H9 (cell line): Measurements from ENCODE around the gene PIP4K2A. TPM values are rescaled to one million over a fixed set of nuclear protein-coding genes. Genes with fewer than 3 reads are reported as not detected.

Experiments
- DNase-seq: peaks from one replicate; pipeline ENCODE4 v3.0.0-alpha.2; 2017
- H2AFZ ChIP-seq: one replicate; pipeline ENCODE4 v1.6.1; 2013; ENCODE audit warnings: mild to moderate bottlenecking, low read length, control low read depth, moderate library complexity
- H2AK5ac ChIP-seq: 2 replicates; pipeline ENCODE4 v1.6.1; 2013; ENCODE audit warnings: low read length, control low read depth, mixed read lengths; ENCODE audit not compliant: insufficient read length
- H2BK120ac ChIP-seq: one replicate; pipeline ENCODE4 v1.6.1; 2013; ENCODE audit warnings: low read depth, mild to moderate bottlenecking, low read length, control low read depth, inconsistent platforms; ENCODE audit not compliant: poor library complexity, severe bottlenecking
- H2BK12ac ChIP-seq: 2 replicates; pipeline ENCODE4 v1.6.1; 2013; ENCODE audit warnings: low read length, control low read depth, mixed read lengths, low read depth; ENCODE audit not compliant: insufficient read length
- H2BK15ac ChIP-seq: 2 replicates; pipeline ENCODE4 v1.6.1; 2013; ENCODE audit warnings: low read depth, low read length, control low read depth
- H2BK20ac ChIP-seq: one replicate; pipeline ENCODE4 v1.6.1; 2013; ENCODE audit warnings: low read depth, mild to moderate bottlenecking, low read length, control low read depth, inconsistent platforms; ENCODE audit not compliant: poor library complexity, severe bottlenecking
- H2BK5ac ChIP-seq: 2 replicates; pipeline ENCODE4 v1.6.1; 2013; ENCODE audit warnings: low read length, control low read depth, mixed read lengths; ENCODE audit not compliant: insufficient read length
- H3K14ac ChIP-seq: 2 replicates; pipeline ENCODE4 v1.6.1; 2013; ENCODE audit warnings: low read length, control low read depth; ENCODE audit not compliant: insufficient read depth
- H3K18ac ChIP-seq: 2 replicates; pipeline ENCODE4 v1.6.1; 2013; ENCODE audit warnings: low read depth, mild to moderate bottlenecking, mixed read lengths, low read length, control low read depth; ENCODE audit not compliant: insufficient read length
- H3K23ac ChIP-seq: 2 replicates; pipeline ENCODE4 v1.6.1; 2013; ENCODE audit warnings: low read length, control low read depth, mixed read lengths, low read depth; ENCODE audit not compliant: insufficient read length
- H3K23me2 ChIP-seq: 2 replicates; pipeline ENCODE4 v1.6.1; 2013; ENCODE audit warnings: low read depth, mild to moderate bottlenecking, mixed read lengths, low read length, control low read depth; ENCODE audit not compliant: insufficient read length, poor library complexity, severe bottlenecking
- H3K27ac ChIP-seq: 2 replicates; pipeline ENCODE4 v1.5.1; 2013; ENCODE audit warnings: low read length, control low read depth, mixed read lengths, low read depth; ENCODE audit not compliant: insufficient read length
- H3K27me3 ChIP-seq: 2 replicates; pipeline ENCODE4 v1.6.1; 2013; ENCODE audit warnings: low read length, control low read depth, inconsistent platforms; ENCODE audit not compliant: insufficient read depth
- H3K4ac ChIP-seq: 2 replicates; pipeline ENCODE4 v1.6.1; 2013; ENCODE audit warnings: low read depth, mild to moderate bottlenecking, control low read depth, inconsistent platforms, low read length, moderate library complexity
- H3K4me1 ChIP-seq: 2 replicates; pipeline ENCODE4 v1.6.1; 2013; ENCODE audit warnings: low read length, control low read depth, inconsistent platforms; ENCODE audit not compliant: insufficient read depth
- H3K4me2 ChIP-seq: 2 replicates; pipeline ENCODE4 v1.6.1; 2013; ENCODE audit warnings: low read length, control low read depth, mixed read lengths; ENCODE audit not compliant: insufficient read length, insufficient read depth
- H3K56ac ChIP-seq: 2 replicates; pipeline ENCODE4 v1.6.1; 2013; ENCODE audit warnings: low read depth, mild to moderate bottlenecking, mixed read lengths, low read length, control low read depth; ENCODE audit not compliant: insufficient read length
- H3K79me1 ChIP-seq: 2 replicates; pipeline ENCODE4 v1.6.1; 2013; ENCODE audit warnings: low read depth, mild to moderate bottlenecking, moderate library complexity, low read length, control low read depth, inconsistent platforms; ENCODE audit not compliant: insufficient read depth, poor library complexity, severe bottlenecking
- H3K79me2 ChIP-seq: 2 replicates; pipeline ENCODE4 v1.6.1; 2013; ENCODE audit warnings: low read length, control low read depth, inconsistent platforms; ENCODE audit not compliant: insufficient read depth
- H3K9ac ChIP-seq: 2 replicates; pipeline ENCODE4 v1.6.1; 2013; ENCODE audit warnings: low read length, control low read depth, mixed read lengths; ENCODE audit not compliant: insufficient read length; ENCODE audit errors: extremely low read depth
- H3K9me3 ChIP-seq: one replicate; pipeline ENCODE4 v1.6.1; 2013; ENCODE audit warnings: low read depth, low read length, inconsistent platforms; ENCODE audit not compliant: control insufficient read depth
- H3T11ph ChIP-seq: one replicate; pipeline ENCODE4 v1.6.1; 2013; ENCODE audit warnings: mild to moderate bottlenecking, low read length, control low read depth, inconsistent platforms
- H4K20me1 ChIP-seq: one replicate; pipeline ENCODE4 v1.6.1; 2013; ENCODE audit not compliant: control insufficient read depth, insufficient read length, insufficient read depth
- H4K5ac ChIP-seq: 2 replicates; pipeline ENCODE4 v1.6.1; 2013; ENCODE audit warnings: low read depth, mild to moderate bottlenecking, mixed read lengths, low read length, control low read depth; ENCODE audit not compliant: insufficient read length
- H4K8ac ChIP-seq: replicated peaks from 2 replicates; pipeline ENCODE4 v1.6.1; 2013; ENCODE audit warnings: low read length, control low read depth, mixed read lengths, low read depth; ENCODE audit not compliant: insufficient read length
- H4K91ac ChIP-seq: 2 replicates; pipeline ENCODE4 v1.6.1; 2013; ENCODE audit warnings: low read depth, mild to moderate bottlenecking, moderate library complexity, mixed read lengths, low read length, control low read depth; ENCODE audit not compliant: insufficient read length
- H3K27ac Mint-ChIP-seq, 3 experiments: 2 replicates in 2 of 3; 3 replicates in 1 of 3; pipeline ENCODE4 v1.8.0; 2020 to 2021; ENCODE audit warnings: mixed read lengths in 3 of 3, mild to moderate bottlenecking in 1 of 3, moderate library complexity in 1 of 3
- H3K27me3 Mint-ChIP-seq: 2 replicates; pipeline ENCODE4 v1.8.0; 2021; ENCODE audit warnings: low read depth, mild to moderate bottlenecking, moderate library complexity, mixed read lengths
- H3K36me3 Mint-ChIP-seq, 3 experiments: 2 replicates in 2 of 3; 3 replicates in 1 of 3; pipeline ENCODE4 v1.8.0; 2020 to 2021; ENCODE audit warnings: low read depth in 3 of 3, mixed read lengths in 3 of 3; ENCODE audit not compliant: insufficient read depth in 1 of 3
- H3K4me1 Mint-ChIP-seq, 2 experiments: 2 replicates each; pipeline ENCODE4 v1.8.0; 2020; ENCODE audit warnings: mixed read lengths in 2 of 2
- H3K4me3 Mint-ChIP-seq, 2 experiments: 2 replicates in 1 of 2; 3 replicates in 1 of 2; pipeline ENCODE4 v1.8.0; 2020 to 2021; ENCODE audit warnings: mild to moderate bottlenecking in 2 of 2, mixed read lengths in 2 of 2, moderate library complexity in 1 of 2
- H3K9me3 Mint-ChIP-seq, 2 experiments: 2 replicates in 1 of 2; 3 replicates in 1 of 2; pipeline ENCODE4 v1.8.0; 2020; ENCODE audit warnings: mild to moderate bottlenecking in 2 of 2, mixed read lengths in 2 of 2, moderate library complexity in 1 of 2
- WGBS: extraction: QIAGEN DNeasy Blood & Tissue Kit; methylation state at CpG from one replicate; pipeline ENCODE4 v1.1.7; 2013; ENCODE audit warnings: missing lambda C conversion rate, low lambda C conversion rate, mixed read lengths; ENCODE audit not compliant: insufficient read length; ENCODE audit errors: extremely low coverage; 5-methylcytosine and 5-hydroxymethylcytosine counted together
- total RNA-seq: library from RNA; stranded (reverse); gene quantifications from 2 replicates; pipeline ENCODE4 v1.2.1, GENCODE V29; 2021
- TF ChIP-seq, protein P1 (sequence below): fragments of 200-600 bp; sonication (generic); conservative IDR thresholded peaks from 3 replicates; pipeline ENCODE4 v1.8.0; 2021; ENCODE audit warnings: antibody characterized with exemption, mild to moderate bottlenecking

Gene PIP4K2A
- total RNA-seq, 1 experiment from 2014 or later = 33.6 TPM

- Histone ChIP-seq H2BK5ac (no peak overlapping the region), H3K56ac (no peak overlapping the region), H4K20me1 (no peaks in the 10 kb centered on the region), H3K23ac (no peak overlapping the region), H3K27ac (no peak overlapping the region), H3K4ac (no peak overlapping the region), H3K79me1 (no peaks in the 10 kb centered on the region), H2AK5ac (no peak overlapping the region), H3K4me2 (peak overlapping the region; percentile 8), H3K4me1 (peaks cover 9% of the 10 kb centered on the region; the same call in 1 of the 2 replicates), H2BK12ac (no peak overlapping the region), H3K27me3 (no peaks in the 10 kb centered on the region), H2BK20ac (no peak overlapping the region), H2BK120ac (no peak overlapping the region), H3K23me2 (no peaks in the 10 kb centered on the region), H3K9me3 (no peaks in the 10 kb centered on the region), H3K79me2 (peaks cover 19% of the 10 kb centered on the region; the same call in 1 of the 2 replicates), H4K5ac (no peak overlapping the region), H2AFZ (no peak overlapping the region), H3K18ac (no peak overlapping the region), H3K9ac (peak overlapping the region; percentile 29), H4K8ac (no peak overlapping the region), H3K14ac (0 out of 2 replicates have a peak overlapping the region, but pooled peaks have one; percentile 20), H3T11ph (no peak overlapping the region), H2BK15ac (no peak overlapping the region), H4K91ac (no peak overlapping the region)
- Mint-ChIP-seq H3K27me3 (no peaks in the 10 kb centered on the region), H3K36me3 (no peaks in the 10 kb centered on the region; a peak in 1 of 7 replicates), H3K27ac (peak overlapping the region in 2 of 3 experiments; percentile 96 to 97; a peak in 5 of 7 replicates), H3K9me3 (no peaks in the 10 kb centered on the region; a peak in 1 of 5 replicates), H3K4me3 (peak overlapping the region in 1 of 2 experiments; percentile 30; a peak in 1 of 5 replicates), H3K4me1 (peaks cover 65 to 66% of the 10 kb centered on the region in 2 experiments)
- TF ChIP-seq, protein P1, sequence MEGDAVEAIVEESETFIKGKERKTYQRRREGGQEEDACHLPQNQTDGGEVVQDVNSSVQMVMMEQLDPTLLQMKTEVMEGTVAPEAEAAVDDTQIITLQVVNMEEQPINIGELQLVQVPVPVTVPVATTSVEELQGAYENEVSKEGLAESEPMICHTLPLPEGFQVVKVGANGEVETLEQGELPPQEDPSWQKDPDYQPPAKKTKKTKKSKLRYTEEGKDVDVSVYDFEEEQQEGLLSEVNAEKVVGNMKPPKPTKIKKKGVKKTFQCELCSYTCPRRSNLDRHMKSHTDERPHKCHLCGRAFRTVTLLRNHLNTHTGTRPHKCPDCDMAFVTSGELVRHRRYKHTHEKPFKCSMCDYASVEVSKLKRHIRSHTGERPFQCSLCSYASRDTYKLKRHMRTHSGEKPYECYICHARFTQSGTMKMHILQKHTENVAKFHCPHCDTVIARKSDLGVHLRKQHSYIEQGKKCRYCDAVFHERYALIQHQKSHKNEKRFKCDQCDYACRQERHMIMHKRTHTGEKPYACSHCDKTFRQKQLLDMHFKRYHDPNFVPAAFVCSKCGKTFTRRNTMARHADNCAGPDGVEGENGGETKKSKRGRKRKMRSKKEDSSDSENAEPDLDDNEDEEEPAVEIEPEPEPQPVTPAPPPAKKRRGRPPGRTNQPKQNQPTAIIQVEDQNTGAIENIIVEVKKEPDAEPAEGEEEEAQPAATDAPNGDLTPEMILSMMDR = no peak
- no peak for DNase-seq
- WGBS = no CpG with 5 or more reads among the region's 9 CpGs
These were observed 88.7 kb downstream of the PIP4K2A start for GRCh38 chr10:22625516-22626290.
